HG02870 (cell line): ENCODE results near the gene KDM5A.
"Not testable (repeated sequence)": the region's sequence is repeated elsewhere in the genome, so short reads cannot be mapped to it uniquely, and the experiment has no call there.

Source experiments
- ATAC-seq: cut with Tn5 transposase; IDR thresholded peaks from one replicate; pipeline ENCODE4 v1.9.1; 2021; ENCODE audit warnings: mild to moderate bottlenecking, moderate library complexity; ENCODE audit not compliant: unreplicated experiment

KDM5A gene

GRCh38 chr12:389142-390096 is at the start of gene KDM5A:
KDM5A (minus strand) TSS chr12:389320; CDS start chr12:389091, 229 bp downstream.
- ATAC-seq = peak; percentile 91

GRCh38 chr12:435737-436136 is 46.6 kb upstream of the KDM5A start:
- not testable (repeated sequence) for ATAC-seq

GRCh38 chr12:422526-422925 is 33.4 kb upstream of the KDM5A start:
- ATAC-seq = no peak

GRCh38 chr12:418432-418831 is 29.3 kb upstream of the KDM5A start:
- no peak for ATAC-seq

- ATAC-seq = no peak
These were observed 25.7 kb upstream of the KDM5A start for GRCh38 chr12:414859-415258.

GRCh38 chr12:402029-402389 is 12.9 kb upstream of the KDM5A start:
- ATAC-seq = no peak

GRCh38 chr12:401235-402028 is 12.3 kb upstream of the KDM5A start, which contains the start of gene CCDC77:
CCDC77 (plus strand) TSS chr12:401644; CDS start chr12:409384, 7,740 bp downstream.
- ATAC-seq = peak; percentile 97

- no peak for ATAC-seq
These were observed 11.7 kb upstream of the KDM5A start for GRCh38 chr12:400828-401227.

- peak; percentile 26 for ATAC-seq
These were observed 479 bp downstream of the KDM5A start for GRCh38 chr12:388541-389141.

- no peak for ATAC-seq
These were observed 1.1 kb downstream of the KDM5A start for GRCh38 chr12:388012-388411.

- no peak for ATAC-seq
These were observed 2.5 kb downstream of the KDM5A start for GRCh38 chr12:386651-387050.

- not testable (repeated sequence) for ATAC-seq
These were observed 18.2 kb downstream of the KDM5A start for GRCh38 chr12:370739-371485.

GRCh38 chr12:367972-368371 is 21.1 kb downstream of the KDM5A start:
- ATAC-seq = no peak

- no peak for ATAC-seq
These were observed 22.3 kb downstream of the KDM5A start for GRCh38 chr12:366820-367219.

- no peak for ATAC-seq
These were observed 30.0 kb downstream of the KDM5A start for GRCh38 chr12:359091-359490.

GRCh38 chr12:356276-356988 is 32.7 kb downstream of the KDM5A start:
- ATAC-seq = no peak

- not testable (repeated sequence) for ATAC-seq
These were observed 37.9 kb downstream of the KDM5A start for GRCh38 chr12:351197-351596.

GRCh38 chr12:349625-350024 is 39.5 kb downstream of the KDM5A start:
- not testable (repeated sequence) for ATAC-seq

- ATAC-seq = not testable (repeated sequence)
These were observed 46.1 kb downstream of the KDM5A start for GRCh38 chr12:343036-343435.

GRCh38 chr12:337039-337438 is 52.1 kb downstream of the KDM5A start:
- ATAC-seq = no peak
